ENCODE results near the gene NUMB.

- no peak for TF ChIP-seq CTCF (IDR thresholded peaks at IDR 0.05; ENCODE audit: low read depth, low read length)
- TF ChIP-seq EZH2phosphoT487 (IDR thresholded peaks at IDR 0.05; ENCODE audit: low read depth): no peak
Observed at GRCh38 chr14:73253721-73254120, 204.6 kb downstream of the NUMB start.

Measured in OCI-LY3 (cell line).